HepG2 (cell line): Measurements from ENCODE around the gene CYBC1. TPM values are rescaled to one million over a fixed set of nuclear protein-coding genes. Genes with fewer than 3 reads are reported as not detected.

Source experiments
- CC2D1A ChIP-seq: sonication (generic); formaldehyde crosslinking; IDR thresholded peaks from 2 replicates; pipeline ENCODE4 v1.8.1; 2023; ENCODE audit warnings: mild to moderate bottlenecking, missing genetic modification reagents
- CHD2 ChIP-seq: IDR thresholded peaks from 2 replicates; pipeline ENCODE4 v1.6.1; 2011; ENCODE audit warnings: low read depth, low read length, improper control_type of control experiment
- DMAP1 ChIP-seq: IDR thresholded peaks from 2 replicates; pipeline ENCODE4 v1.6.1; 2016
- ETV6 ChIP-seq: sonication (generic); formaldehyde crosslinking; conservative IDR thresholded peaks from 2 replicates; pipeline ENCODE4 v1.4.0; 2020; ENCODE audit warnings: missing genetic modification reagents
- HNRNPL ChIP-seq: fragments of 200-400 bp; formaldehyde crosslinking; IDR thresholded peaks from 2 replicates; pipeline ENCODE4 v1.6.1; 2017; ENCODE audit warnings: mild to moderate bottlenecking, low read depth, low read length
- HOXA7 ChIP-seq: sonication (generic); formaldehyde crosslinking; IDR thresholded peaks from 2 replicates; pipeline ENCODE4 v1.8.1; 2022; ENCODE audit warnings: mild to moderate bottlenecking, missing genetic modification reagents, moderate library complexity
- MXI1 ChIP-seq: IDR thresholded peaks from 3 replicates; pipeline ENCODE4 v1.6.1; 2012; ENCODE audit warnings: low read depth, low read length, inconsistent platforms, borderline replicate concordance
- NR2F2 ChIP-seq: IDR thresholded peaks from 2 replicates; pipeline ENCODE4 v1.6.1; 2012; ENCODE audit warnings: low read depth, inconsistent platforms, borderline replicate concordance
- PCBP1 ChIP-seq: fragments of 200-400 bp; formaldehyde crosslinking; IDR thresholded peaks from 2 replicates; pipeline ENCODE4 v1.6.1; 2017; ENCODE audit warnings: mild to moderate bottlenecking, low read depth, low read length, borderline replicate concordance
- POLR2A ChIP-seq, 2 experiments: IDR thresholded peaks; 2 replicates each; pipeline ENCODE4 v1.6.1; 2011; ENCODE audit warnings: low read depth in 2 of 2, low read length in 2 of 2, mild to moderate bottlenecking in 1 of 2, moderate library complexity in 1 of 2; ENCODE audit not compliant: insufficient read depth in 1 of 2
- SMAD9 ChIP-seq: sonication (generic); formaldehyde crosslinking; IDR thresholded peaks from 2 replicates; pipeline ENCODE4 v1.5.1; 2020; ENCODE audit warnings: mild to moderate bottlenecking, missing genetic modification reagents
- TAF1 ChIP-seq: sonication (generic); formaldehyde crosslinking; IDR thresholded peaks from 2 replicates; pipeline ENCODE4 v1.4.0; 2020; ENCODE audit warnings: missing genetic modification reagents
- TARDBP ChIP-seq: sonication (generic); formaldehyde crosslinking; IDR thresholded peaks from 2 replicates; pipeline ENCODE4 v1.8.0; 2022; ENCODE audit warnings: mild to moderate bottlenecking, missing genetic modification reagents
- TBL1XR1 ChIP-seq: fragments of 150-350 bp; IDR thresholded peaks from 2 replicates; pipeline ENCODE4 v1.6.1; 2014; ENCODE audit warnings: borderline replicate concordance, low read length; ENCODE audit not compliant: partially characterized antibody
- ZNF24 ChIP-seq: fragments of 450-650 bp; IDR thresholded peaks from 2 replicates; pipeline ENCODE4 v1.6.1; 2017; ENCODE audit warnings: antibody characterized with exemption, mild to moderate bottlenecking
- ZNF350 ChIP-seq: sonication (generic); formaldehyde crosslinking; IDR thresholded peaks from 2 replicates; pipeline ENCODE4 v1.4.0; 2020; ENCODE audit warnings: mild to moderate bottlenecking, low read depth, missing genetic modification reagents, borderline replicate concordance
- polyA plus RNA-seq, 8 experiments: library from polyadenylated mRNA; depleted of rRNA in 3 of 8; stranded (reverse) in 7 of 8; unstranded in 1 of 8; fragments of >200 nt; fragmentation: Illumina TruSeq in 4 of 8; extraction: Trizol in 4 of 8; gene quantifications; 2 replicates each; pipeline versions ENCODE4 v1.2.1 to v1.2.3, GENCODE V29; 2011 to 2016; ENCODE audit warnings: low read depth in 4 of 8, missing spikeins in 1 of 8, mixed read lengths in 1 of 8; ENCODE audit not compliant: insufficient read depth in 1 of 8
- total RNA-seq, 5 experiments: library from RNA; depleted of rRNA; stranded (reverse); fragments of >200 nt; fragmentation: Illumina TruSeq; extraction: Trizol; gene quantifications; 2 replicates each; pipeline ENCODE4 v1.2.3, GENCODE V29; 2016; ENCODE audit warnings: low read depth in 1 of 5
- TF ChIP-seq, protein P1 (sequence below): sonication (generic); formaldehyde crosslinking; IDR thresholded peaks from 2 replicates; pipeline ENCODE4 v1.8.0; 2022; ENCODE audit warnings: missing genetic modification reagents, mild to moderate bottlenecking, inconsistent platforms, borderline replicate concordance
- TF ChIP-seq, protein P2 (sequence below): sonication (generic); formaldehyde crosslinking; IDR thresholded peaks from 2 replicates; pipeline ENCODE4 v1.5.0; 2020; ENCODE audit warnings: missing genetic modification reagents
- TF ChIP-seq, protein P3 (sequence below): sonication (generic); formaldehyde crosslinking; IDR thresholded peaks from 2 replicates; pipeline ENCODE4 v1.4.0; 2020; ENCODE audit warnings: missing genetic modification reagents
- TF ChIP-seq, protein P4 (sequence below): sonication (generic); formaldehyde crosslinking; IDR thresholded peaks from 2 replicates; pipeline ENCODE4 v1.4.0; 2020; ENCODE audit warnings: missing genetic modification reagents
- TF ChIP-seq, protein P5 (sequence below): sonication (generic); formaldehyde crosslinking; IDR thresholded peaks from 2 replicates; pipeline ENCODE4 v1.5.1; 2020; ENCODE audit warnings: mild to moderate bottlenecking, missing genetic modification reagents

CYBC1 gene
- total and polyA plus RNA-seq, 2 of the 13 experiments (the other 11 are each of a cell fraction or from before 2014, with no cell fraction given), result 43.4 to 44.1 TPM

DNA sequence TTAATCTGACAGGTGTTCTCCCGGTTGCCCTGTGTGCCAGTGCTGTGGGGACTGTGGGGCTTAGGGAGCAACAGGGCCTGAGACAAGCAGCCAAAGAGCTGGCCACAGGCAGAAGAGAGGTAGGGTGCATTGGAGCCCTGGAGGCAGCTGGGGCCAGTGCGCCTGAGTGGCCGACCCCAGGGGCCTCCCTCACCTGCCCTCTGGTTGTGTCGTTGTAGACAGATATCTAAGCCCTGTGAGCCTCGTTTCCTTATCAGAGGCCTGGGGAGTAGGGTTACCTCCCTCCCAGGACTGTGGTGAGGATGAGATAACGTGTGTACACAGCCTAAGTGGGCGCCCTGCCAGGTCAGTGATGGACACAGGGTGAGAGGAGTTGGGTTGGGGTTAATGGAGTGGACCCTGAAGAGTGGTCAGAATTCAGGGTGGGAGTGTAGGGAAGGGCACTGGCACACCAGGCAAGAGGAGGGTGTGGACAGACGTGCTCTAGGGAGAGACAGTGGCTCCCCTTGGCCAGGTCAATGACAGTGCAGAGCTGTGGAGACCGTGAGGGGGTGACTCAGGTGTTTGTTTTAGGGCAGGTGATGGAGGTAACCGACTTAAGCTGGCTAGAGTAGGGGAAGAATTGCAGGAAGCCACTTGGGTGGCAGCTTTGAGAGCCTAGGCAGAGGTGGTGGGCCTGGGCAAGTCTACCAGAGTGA is 11.4 kb upstream of the CYBC1 start (continued):
- TF ChIP-seq TAF1, result peak; percentile 32; the same call in 1 of the 2 replicates
- no peak for TF ChIP-seq PCBP1
- no peak for TF ChIP-seq MXI1
- TF ChIP-seq, protein P1, sequence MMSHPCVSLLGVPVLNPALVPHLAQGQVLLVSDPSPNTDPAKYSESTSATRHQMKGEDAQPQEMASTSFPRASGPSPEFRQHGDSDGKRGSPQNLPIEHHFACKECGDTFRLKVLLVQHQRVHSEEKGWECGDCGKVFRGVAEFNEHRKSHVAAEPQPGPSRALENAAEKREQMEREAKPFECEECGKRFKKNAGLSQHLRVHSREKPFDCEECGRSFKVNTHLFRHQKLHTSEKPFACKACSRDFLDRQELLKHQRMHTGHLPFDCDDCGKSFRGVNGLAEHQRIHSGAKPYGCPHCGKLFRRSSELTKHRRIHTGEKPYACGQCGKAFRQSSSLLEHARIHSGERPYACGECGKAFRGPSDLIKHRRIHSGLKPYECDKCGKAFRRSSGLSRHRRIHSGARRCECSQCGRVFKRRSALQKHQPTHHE, result 0 out of 2 replicates have a peak, but pooled peaks have one; percentile 73
- peak; percentile 30; the same call in 1 of the 2 replicates for TF ChIP-seq NR2F2
- TF ChIP-seq ETV6 (CRISPR knock-in tag), result 0 out of 2 replicates have a peak, but pooled peaks have one; percentile 16
- TF ChIP-seq, protein P2, sequence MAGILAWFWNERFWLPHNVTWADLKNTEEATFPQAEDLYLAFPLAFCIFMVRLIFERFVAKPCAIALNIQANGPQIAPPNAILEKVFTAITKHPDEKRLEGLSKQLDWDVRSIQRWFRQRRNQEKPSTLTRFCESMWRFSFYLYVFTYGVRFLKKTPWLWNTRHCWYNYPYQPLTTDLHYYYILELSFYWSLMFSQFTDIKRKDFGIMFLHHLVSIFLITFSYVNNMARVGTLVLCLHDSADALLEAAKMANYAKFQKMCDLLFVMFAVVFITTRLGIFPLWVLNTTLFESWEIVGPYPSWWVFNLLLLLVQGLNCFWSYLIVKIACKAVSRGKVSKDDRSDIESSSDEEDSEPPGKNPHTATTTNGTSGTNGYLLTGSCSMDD (CRISPR knock-in tag), result no peak
- TF ChIP-seq POLR2A (IDR thresholded peaks at IDR 0.05; ENCODE audit: insufficient read depth in 1 of 2, low read depth in 2 of 2, low read length in 2 of 2), result 0 out of 4 replicates have a peak, but pooled peaks of 1 of the 2 experiments have one; percentile 27
- peak; percentile 73; the same call in 1 of the 2 replicates for TF ChIP-seq ZNF350 (CRISPR knock-in tag)
- TF ChIP-seq, protein P3, sequence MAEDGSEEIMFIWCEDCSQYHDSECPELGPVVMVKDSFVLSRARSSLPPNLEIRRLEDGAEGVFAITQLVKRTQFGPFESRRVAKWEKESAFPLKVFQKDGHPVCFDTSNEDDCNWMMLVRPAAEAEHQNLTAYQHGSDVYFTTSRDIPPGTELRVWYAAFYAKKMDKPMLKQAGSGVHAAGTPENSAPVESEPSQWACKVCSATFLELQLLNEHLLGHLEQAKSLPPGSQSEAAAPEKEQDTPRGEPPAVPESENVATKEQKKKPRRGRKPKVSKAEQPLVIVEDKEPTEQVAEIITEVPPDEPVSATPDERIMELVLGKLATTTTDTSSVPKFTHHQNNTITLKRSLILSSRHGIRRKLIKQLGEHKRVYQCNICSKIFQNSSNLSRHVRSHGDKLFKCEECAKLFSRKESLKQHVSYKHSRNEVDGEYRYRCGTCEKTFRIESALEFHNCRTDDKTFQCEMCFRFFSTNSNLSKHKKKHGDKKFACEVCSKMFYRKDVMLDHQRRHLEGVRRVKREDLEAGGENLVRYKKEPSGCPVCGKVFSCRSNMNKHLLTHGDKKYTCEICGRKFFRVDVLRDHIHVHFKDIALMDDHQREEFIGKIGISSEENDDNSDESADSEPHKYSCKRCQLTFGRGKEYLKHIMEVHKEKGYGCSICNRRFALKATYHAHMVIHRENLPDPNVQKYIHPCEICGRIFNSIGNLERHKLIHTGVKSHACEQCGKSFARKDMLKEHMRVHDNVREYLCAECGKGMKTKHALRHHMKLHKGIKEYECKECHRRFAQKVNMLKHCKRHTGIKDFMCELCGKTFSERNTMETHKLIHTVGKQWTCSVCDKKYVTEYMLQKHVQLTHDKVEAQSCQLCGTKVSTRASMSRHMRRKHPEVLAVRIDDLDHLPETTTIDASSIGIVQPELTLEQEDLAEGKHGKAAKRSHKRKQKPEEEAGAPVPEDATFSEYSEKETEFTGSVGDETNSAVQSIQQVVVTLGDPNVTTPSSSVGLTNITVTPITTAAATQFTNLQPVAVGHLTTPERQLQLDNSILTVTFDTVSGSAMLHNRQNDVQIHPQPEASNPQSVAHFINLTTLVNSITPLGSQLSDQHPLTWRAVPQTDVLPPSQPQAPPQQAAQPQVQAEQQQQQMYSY, result no peak
- no peak for TF ChIP-seq CC2D1A (CRISPR knock-in tag)
- TF ChIP-seq TBL1XR1, result no peak
- no peak for TF ChIP-seq CHD2
- 0 out of 2 replicates have a peak, but pooled peaks have one; percentile 36 for TF ChIP-seq HNRNPL
- no peak for TF ChIP-seq HOXA7 (CRISPR knock-in tag)
- TF ChIP-seq, protein P4, sequence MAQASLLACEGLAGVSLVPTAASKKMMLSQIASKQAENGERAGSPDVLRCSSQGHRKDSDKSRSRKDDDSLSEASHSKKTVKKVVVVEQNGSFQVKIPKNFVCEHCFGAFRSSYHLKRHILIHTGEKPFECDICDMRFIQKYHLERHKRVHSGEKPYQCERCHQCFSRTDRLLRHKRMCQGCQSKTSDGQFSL (CRISPR knock-in tag), result no peak
- peak; percentile 74 for TF ChIP-seq TARDBP (CRISPR knock-in tag)
- TF ChIP-seq SMAD9, result no peak
- TF ChIP-seq, protein P5, sequence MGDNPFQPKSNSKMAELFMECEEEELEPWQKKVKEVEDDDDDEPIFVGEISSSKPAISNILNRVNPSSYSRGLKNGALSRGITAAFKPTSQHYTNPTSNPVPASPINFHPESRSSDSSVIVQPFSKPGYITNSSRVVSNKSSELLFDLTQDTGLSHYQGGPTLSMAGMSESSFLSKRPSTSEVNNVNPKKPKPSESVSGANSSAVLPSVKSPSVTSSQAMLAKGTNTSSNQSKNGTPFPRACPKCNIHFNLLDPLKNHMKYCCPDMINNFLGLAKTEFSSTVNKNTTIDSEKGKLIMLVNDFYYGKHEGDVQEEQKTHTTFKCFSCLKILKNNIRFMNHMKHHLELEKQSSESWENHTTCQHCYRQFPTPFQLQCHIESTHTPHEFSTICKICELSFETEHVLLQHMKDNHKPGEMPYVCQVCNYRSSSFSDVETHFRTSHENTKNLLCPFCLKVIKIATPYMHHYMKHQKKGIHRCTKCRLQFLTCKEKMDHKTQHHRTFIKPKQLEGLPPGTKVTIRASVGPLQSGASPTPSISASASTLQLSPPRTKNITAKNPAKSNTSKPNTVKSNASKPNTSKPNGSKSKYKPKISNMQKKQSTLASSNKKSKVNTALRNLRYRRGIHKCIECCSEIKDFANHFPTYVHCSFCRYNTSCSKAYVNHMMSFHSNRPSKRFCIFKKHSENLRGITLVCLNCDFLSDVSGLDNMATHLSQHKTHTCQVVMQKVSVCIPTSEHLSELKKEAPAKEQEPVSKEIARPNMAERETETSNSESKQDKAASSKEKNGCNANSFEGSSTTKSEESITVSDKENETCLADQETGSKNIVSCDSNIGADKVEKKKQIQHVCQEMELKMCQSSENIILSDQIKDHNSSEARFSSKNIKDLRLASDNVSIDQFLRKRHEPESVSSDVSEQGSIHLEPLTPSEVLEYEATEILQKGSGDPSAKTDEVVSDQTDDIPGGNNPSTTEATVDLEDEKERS, result no peak
- TF ChIP-seq DMAP1 (CRISPR knock-in tag), result no peak
- no peak for TF ChIP-seq ZNF24
